ENCODE data around the gene P2RX2. TPM values are rescaled to one million over a fixed set of nuclear protein-coding genes. Genes with fewer than 3 reads are reported as not detected.

The P2RX2 gene
- total RNA-seq, 1 donor from 2014 or later: not detected

GRCh38 chr12:132602572-132603239, 15.9 kb upstream of the P2RX2 start:
- no peak for DNase-seq (ENCODE audit: low read depth, low spot score)

GRCh38 chr12:132603240-132604150, 15.1 kb upstream of the P2RX2 start:
- DNase-seq (ENCODE audit: low read depth, low spot score): no peak

GRCh38 chr12:132604151-132604618, 14.4 kb upstream of the P2RX2 start:
- no peak for DNase-seq (ENCODE audit: low read depth, low spot score)

- no peak for DNase-seq (ENCODE audit: low read depth, low spot score)
These were observed 13.7 kb upstream of the P2RX2 start for GRCh38 chr12:132604668-132605441.

- DNase-seq (ENCODE audit: low read depth, low spot score): no peak
These were observed 12.7 kb upstream of the P2RX2 start for GRCh38 chr12:132605892-132606291.

- DNase-seq (ENCODE audit: low read depth, low spot score): no peak
These were observed 12.1 kb upstream of the P2RX2 start for GRCh38 chr12:132606466-132606865.

- no peak for DNase-seq (ENCODE audit: low read depth, low spot score)
These were observed 11.6 kb upstream of the P2RX2 start for GRCh38 chr12:132606927-132607326.

- DNase-seq (ENCODE audit: low read depth, low spot score): no peak
These were observed 10.1 kb upstream of the P2RX2 start for GRCh38 chr12:132608231-132609171.

- DNase-seq (ENCODE audit: low read depth, low spot score): no peak
These were observed 8.4 kb upstream of the P2RX2 start, which contains the start of gene LRCOL1 for GRCh38 chr12:132610051-132610759. LRCOL1 (minus strand) TSS chr12:132610582; CDS start chr12:132606251, 4,331 bp downstream.

GRCh38 chr12:132610866-132611602, 7.5 kb upstream of the P2RX2 start:
- no peak for DNase-seq (ENCODE audit: low read depth, low spot score)

- DNase-seq (ENCODE audit: low read depth, low spot score): no peak
These were observed 7.0 kb upstream of the P2RX2 start for GRCh38 chr12:132611620-132612019.

- no peak for DNase-seq (ENCODE audit: low read depth, low spot score)
These were observed 4.5 kb upstream of the P2RX2 start for GRCh38 chr12:132614029-132614428.

GRCh38 chr12:132614861-132615578, 3.6 kb upstream of the P2RX2 start:
- DNase-seq (ENCODE audit: low read depth, low spot score): peak; percentile 56

- DNase-seq (ENCODE audit: low read depth, low spot score): no peak
These were observed 3.0 kb upstream of the P2RX2 start for GRCh38 chr12:132615579-132616038.

GRCh38 chr12:132617135-132617701, 1.4 kb upstream of the P2RX2 start:
- DNase-seq (ENCODE audit: low read depth, low spot score): no peak

- DNase-seq (ENCODE audit: low read depth, low spot score): no peak
These were observed 524 bp upstream of the P2RX2 start for GRCh38 chr12:132617822-132618682.

GRCh38 chr12:132619071-132619385, 452 bp downstream of the P2RX2 start:
- DNase-seq (ENCODE audit: low read depth, low spot score): no peak

All from pulmonary artery endothelial cell (primary cell).